ENCODE data around the gene SIL1. TPM values are rescaled to one million over a fixed set of nuclear protein-coding genes. Genes with fewer than 3 reads are reported as not detected.
A peak's percentile ranks its signal among the peaks of the same experiment; 100 is the strongest.

SIL1 gene
- total and polyA plus RNA-seq, 9 of the 15 experiments (the other 6 are each of a cell fraction or from before 2014, with no cell fraction given) = 1.3 to 30.5 (median 18.1) TPM

- TF ChIP-seq HNRNPH1 (optimal IDR thresholded peaks at IDR 0.05; ENCODE audit: low read depth, low read length) (no peak), SP1 (CRISPR knock-in tag; IDR thresholded peaks at IDR 0.05) (no peak), CREB5 (CRISPR knock-in tag; IDR thresholded peaks at IDR 0.05) (no peak), PBX2 (CRISPR knock-in tag; IDR thresholded peaks at IDR 0.05; ENCODE audit: low read depth) (no peak), PBX2 (tag; conservative IDR thresholded peaks at IDR 0.05; ENCODE audit: low read depth) (0 out of 2 replicates have a peak, but pooled peaks have one; percentile 6), HCFC1 (IDR thresholded peaks at IDR 0.05; ENCODE audit: low read depth, low read length) (no peak), ATF3 (IDR thresholded peaks at IDR 0.05) (peak; percentile 78), ATF3 (CRISPR knock-in tag; conservative IDR thresholded peaks at IDR 0.05) (no peak; the same call in 1 of the 2 replicates), NEUROD1 (IDR thresholded peaks at IDR 0.05; ENCODE audit: borderline replicate concordance, low read depth, low read length, partially characterized antibody) (peak; percentile 21), SMARCC2 (IDR thresholded peaks at IDR 0.05; ENCODE audit: low read depth) (0 out of 2 replicates have a peak, but pooled peaks have one; percentile 38), ZEB2 (IDR thresholded peaks at IDR 0.05) (0 out of 2 replicates have a peak, but pooled peaks have one; percentile 50), ZNF224 (CRISPR knock-in tag; IDR thresholded peaks at IDR 0.05) (no peak), TGIF2 (CRISPR knock-in tag; IDR thresholded peaks at IDR 0.05) (no peak), NR4A1 (CRISPR knock-in tag; IDR thresholded peaks at IDR 0.05) (no peak), NR4A1 (tag; IDR thresholded peaks at IDR 0.05) (0 out of 2 replicates have a peak, but pooled peaks have one; percentile 39), EP300 (IDR thresholded peaks at IDR 0.05; ENCODE audit: low read length) (peak; percentile 61; the same call in 1 of the 2 replicates), NFE2L1 (tag; IDR thresholded peaks at IDR 0.05; ENCODE audit: borderline replicate concordance, low read depth) (no peak), TCF7 (IDR thresholded peaks at IDR 0.05; ENCODE audit: borderline replicate concordance) (no peak), RBFOX2 (IDR thresholded peaks at IDR 0.05; ENCODE audit: low read depth, low read length) (no peak), MXI1 (IDR thresholded peaks at IDR 0.05; ENCODE audit: low read depth, low read length) (no peak), FOXA1 (IDR thresholded peaks at IDR 0.05; ENCODE audit: borderline replicate concordance) (peak; percentile 36; the same call in 1 of the 2 replicates), ZNF165 (CRISPR knock-in tag; IDR thresholded peaks at IDR 0.05; ENCODE audit: borderline replicate concordance) (no peak), MBD2 (IDR thresholded peaks at IDR 0.05; ENCODE audit: borderline replicate concordance, low read depth) (no peak), DPF2 (IDR thresholded peaks at IDR 0.05) (peak; percentile 86), FOXA3 (CRISPR knock-in tag; conservative IDR thresholded peaks at IDR 0.05 in 1 of 2, IDR thresholded peaks at IDR 0.05 in 1 of 2) (peak in 1 of 2 experiments; percentile 82; a peak in 2 of 4 replicates), HDAC2 (IDR thresholded peaks at IDR 0.05) (peak; percentile 99)
Measured at GRCh38 chr5:139188558-139189270, 9.5 kb downstream of the SIL1 start (continued).
